H1 (cell line): Measurements from ENCODE around the gene TMEM253. TPM values are rescaled to one million over a fixed set of nuclear protein-coding genes. Genes with fewer than 3 reads are reported as not detected.

Experiments used
- CTCF ChIA-PET: fragments of 300-600 bp; sonication (Branson Sonifier 250); formaldehyde crosslinking; loops from one replicate; lab custom pipeline; 2021; ENCODE audit not compliant: partially characterized antibody; lab: Charles Lee
- POLR2A ChIA-PET: fragments of 300-600 bp; sonication (Branson Sonifier 250); formaldehyde crosslinking; loops from one replicate; lab custom pipeline; 2021; ENCODE audit warnings: inconsistent platforms; ENCODE audit not compliant: partially characterized antibody; lab: Charles Lee
- DNase-seq, 2 experiments: peaks; one replicate each; pipeline versions ENCODE4 v3.0.0 to v3.0.0-alpha.2; 2010 to 2022; ENCODE audit warnings: low spot score in 2 of 2, low read depth in 1 of 2, mixed read lengths in 1 of 2
- FAIRE-seq: peaks from 2 replicates; lab custom pipeline; 2011; peaks lifted over from hg19 to GRCh38; lab: Jason Lieb, UNC
- H2AFZ ChIP-seq: 2 replicates; pipeline ENCODE4 v1.8.1; 2012; ENCODE audit warnings: low read length, inconsistent platforms
- H2AK5ac ChIP-seq: 2 replicates; pipeline ENCODE4 v1.6.1; 2013; ENCODE audit warnings: low read depth, low read length
- H2BK120ac ChIP-seq: replicated peaks from 2 replicates; pipeline ENCODE3; 2013; ENCODE audit warnings: low read depth, low read length, inconsistent platforms
- H2BK12ac ChIP-seq: 2 replicates; pipeline ENCODE4 v1.6.1; 2013; ENCODE audit warnings: low read depth, low read length
- H2BK15ac ChIP-seq: 2 replicates; pipeline ENCODE4 v1.6.1; 2013; ENCODE audit warnings: low read length
- H2BK20ac ChIP-seq: 2 replicates; pipeline ENCODE4 v1.6.1; 2013; ENCODE audit warnings: low read length
- H2BK5ac ChIP-seq: 2 replicates; pipeline ENCODE4 v1.6.1; 2013; ENCODE audit warnings: low read depth, low read length
- H3K14ac ChIP-seq: 2 replicates; pipeline ENCODE4 v1.6.1; 2013; ENCODE audit warnings: inconsistent platforms; ENCODE audit not compliant: insufficient read length
- H3K18ac ChIP-seq: 2 replicates; pipeline ENCODE4 v1.6.1; 2013; ENCODE audit warnings: low read length; ENCODE audit errors: extremely low read depth
- H3K23ac ChIP-seq: 2 replicates; pipeline ENCODE4 v1.6.1; 2013; ENCODE audit warnings: inconsistent platforms; ENCODE audit not compliant: insufficient read length
- H3K23me2 ChIP-seq: 2 replicates; pipeline ENCODE4 v1.6.1; 2013; ENCODE audit warnings: low read depth, low read length
- H3K27ac ChIP-seq: 2 replicates; pipeline ENCODE4 v1.6.1; 2011; ENCODE audit warnings: low read depth, low read length, inconsistent platforms
- H3K27me3 ChIP-seq, 4 experiments: replicated peaks in 1 of 4; 1 replicate in 1 of 4; 2 replicates in 3 of 4; pipeline versions ENCODE4 v1.6.1 to v1.8.1; 2011 to 2013; ENCODE audit warnings: low read length in 3 of 4, mild to moderate bottlenecking in 3 of 4, inconsistent platforms in 2 of 4, mixed read lengths in 2 of 4, moderate library complexity in 1 of 4; ENCODE audit not compliant: control insufficient read depth in 3 of 4, insufficient read depth in 3 of 4; ENCODE audit errors: extremely low read depth in 1 of 4
- H3K36me3 ChIP-seq, 4 experiments: 2 replicates each; pipeline versions ENCODE4 v1.6.1 to v1.8.1; 2011 to 2013; ENCODE audit warnings: mild to moderate bottlenecking in 4 of 4, low read length in 3 of 4, moderate library complexity in 2 of 4, control low read depth in 1 of 4, inconsistent platforms in 1 of 4; ENCODE audit not compliant: insufficient read depth in 4 of 4, control insufficient read depth in 2 of 4
- H3K4ac ChIP-seq: replicated peaks from 2 replicates; pipeline ENCODE3; 2013; ENCODE audit warnings: low read length, low read depth, mixed read lengths, inconsistent platforms; ENCODE audit not compliant: insufficient read length
- H3K4me1 ChIP-seq, 4 experiments: replicated peaks in 1 of 4; 1 replicate in 1 of 4; 2 replicates in 3 of 4; pipeline versions ENCODE4 v1.6.1 to v1.8.1; 2011 to 2013; ENCODE audit warnings: low read length in 3 of 4, inconsistent platforms in 2 of 4, mixed read lengths in 1 of 4; ENCODE audit not compliant: insufficient read depth in 4 of 4, control insufficient read depth in 3 of 4
- H3K4me2 ChIP-seq, 2 experiments: 2 replicates each; pipeline versions ENCODE4 v1.6.1 to v1.8.1; 2011 to 2013; ENCODE audit warnings: low read depth in 2 of 2, low read length in 2 of 2, control low read depth in 1 of 2, inconsistent platforms in 1 of 2, mild to moderate bottlenecking in 1 of 2; ENCODE audit not compliant: insufficient read depth in 1 of 2
- H3K4me3 ChIP-seq, 4 experiments: fragments of 200-600, 300-600 bp in 1 of 4; sonication (generic), shearing (Covaris generic), sonication (Bioruptor Twin) in 1 of 4; 2 replicates each; pipeline versions ENCODE4 v1.5.1 to v1.8.1; 2011 to 2016; ENCODE audit warnings: low read length in 4 of 4, low read depth in 3 of 4, control low read depth in 2 of 4, inconsistent platforms in 2 of 4, mild to moderate bottlenecking in 2 of 4, mixed read lengths in 1 of 4, moderate library complexity in 1 of 4; ENCODE audit not compliant: insufficient read depth in 2 of 4; ENCODE audit errors: extremely low read depth in 1 of 4
- H3K56ac ChIP-seq: replicated peaks from 2 replicates; pipeline ENCODE3; 2013; ENCODE audit warnings: low read depth, mild to moderate bottlenecking, mixed read lengths, low read length, inconsistent platforms; ENCODE audit not compliant: insufficient read length
- H3K79me1 ChIP-seq: 2 replicates; pipeline ENCODE4 v1.6.1; 2013; ENCODE audit warnings: low read depth, low read length, control low read depth
- H3K79me2 ChIP-seq, 2 experiments: 2 replicates each; pipeline versions ENCODE4 v1.6.1 to v1.8.1; 2012 to 2013; ENCODE audit warnings: low read length in 2 of 2, mild to moderate bottlenecking in 2 of 2, inconsistent platforms in 1 of 2; ENCODE audit not compliant: insufficient read depth in 2 of 2, control insufficient read depth in 1 of 2
- H3K9ac ChIP-seq, 4 experiments: replicated peaks in 1 of 4; 1 replicate in 1 of 4; 2 replicates in 3 of 4; pipeline versions ENCODE4 v1.6.1 to v1.8.1; 2011 to 2013; ENCODE audit warnings: low read depth in 3 of 4, low read length in 3 of 4, control low read depth in 2 of 4, mild to moderate bottlenecking in 2 of 4, moderate library complexity in 2 of 4, inconsistent platforms in 1 of 4; ENCODE audit errors: extremely low read depth in 1 of 4
- H3K9me3 ChIP-seq, 2 experiments: 2 replicates each; pipeline versions ENCODE4 v1.6.1 to v1.8.1; 2012 to 2013; ENCODE audit warnings: mild to moderate bottlenecking in 2 of 2, moderate library complexity in 2 of 2, control low read depth in 1 of 2, inconsistent platforms in 1 of 2, low read depth in 1 of 2, low read length in 1 of 2, mixed read lengths in 1 of 2; ENCODE audit not compliant: insufficient read depth in 2 of 2
- H4K20me1 ChIP-seq, 2 experiments: replicated peaks in 1 of 2; 2 replicates each; pipeline versions ENCODE3 to v1.8.1; 2011 to 2013; ENCODE audit warnings: inconsistent platforms in 2 of 2, low read length in 2 of 2, mild to moderate bottlenecking in 1 of 2; ENCODE audit not compliant: insufficient read depth in 2 of 2, control insufficient read depth in 1 of 2
- H4K5ac ChIP-seq: 2 replicates; pipeline ENCODE4 v1.6.1; 2013; ENCODE audit warnings: low read length, low read depth, mixed read lengths, inconsistent platforms; ENCODE audit not compliant: insufficient read length
- H4K8ac ChIP-seq: 2 replicates; pipeline ENCODE4 v1.8.0; 2013; ENCODE audit warnings: mild to moderate bottlenecking, moderate library complexity, low read length, inconsistent platforms; ENCODE audit not compliant: insufficient read depth; ENCODE audit errors: extremely low read depth
- H4K91ac ChIP-seq: replicated peaks from 2 replicates; pipeline ENCODE3; 2013; ENCODE audit warnings: low read length, mixed read lengths, inconsistent platforms; ENCODE audit not compliant: insufficient read length
- ASH2L ChIP-seq: fragments of 200-600, 300-600 bp; sonication (generic); IDR thresholded peaks from one replicate; pipeline ENCODE4 v1.7.1; 2017; ENCODE audit warnings: low read length
- BCL11A ChIP-seq, 2 experiments: IDR thresholded peaks; one replicate each; pipeline ENCODE4 v1.6.1; 2011; ENCODE audit warnings: low read depth in 2 of 2, low read length in 2 of 2, mild to moderate bottlenecking in 2 of 2
- CBX8 ChIP-seq: fragments of 300-800, 300-1000 bp; sonication (generic); IDR thresholded peaks from 2 replicates; pipeline ENCODE4 v1.7.1; 2016; ENCODE audit warnings: low read depth, low read length, borderline replicate concordance
- CTBP2 ChIP-seq: IDR thresholded peaks from 2 replicates; pipeline ENCODE4 v1.7.0; 2011; ENCODE audit warnings: borderline replicate concordance, mild to moderate bottlenecking, moderate library complexity, mixed read lengths, low read length; ENCODE audit not compliant: insufficient read depth, insufficient read length
- EGR1 ChIP-seq: IDR thresholded peaks from 2 replicates; pipeline ENCODE4 v1.6.1; 2011; ENCODE audit warnings: low read depth, low read length, borderline replicate concordance
- HDAC2 ChIP-seq, 2 experiments: fragments of 300-600 bp in 1 of 2; sonication (generic) in 1 of 2; IDR thresholded peaks; 2 replicates each; pipeline ENCODE4 v1.6.1; 2011 to 2012; ENCODE audit warnings: low read depth in 2 of 2, low read length in 2 of 2, mild to moderate bottlenecking in 2 of 2, moderate library complexity in 2 of 2, borderline replicate concordance in 1 of 2, inconsistent platforms in 1 of 2
- PHF8 ChIP-seq: fragments of 200-600 bp; sonication (generic); conservative IDR thresholded peaks from 2 replicates; pipeline ENCODE4 v1.7.1; 2012; ENCODE audit warnings: low read depth, mild to moderate bottlenecking, inconsistent platforms, low read length, moderate library complexity
- POLR2AphosphoS5 ChIP-seq: IDR thresholded peaks from 2 replicates; pipeline ENCODE4 v1.6.1; 2011; ENCODE audit warnings: low read depth, low read length
- SAP30 ChIP-seq: fragments of 300-600 bp; sonication (generic); IDR thresholded peaks from 2 replicates; pipeline ENCODE4 v1.7.1; 2012; ENCODE audit warnings: low read length, moderate library complexity, mild to moderate bottlenecking, inconsistent platforms; ENCODE audit not compliant: insufficient read depth, insufficient replicate concordance
- SP4 ChIP-seq: IDR thresholded peaks from 2 replicates; pipeline ENCODE4 v1.6.1; 2012; ENCODE audit warnings: low read length, inconsistent platforms
- TEAD4 ChIP-seq: IDR thresholded peaks from 2 replicates; pipeline ENCODE4 v1.6.1; 2012; ENCODE audit warnings: low read depth, low read length, inconsistent platforms, mixed read lengths
- whole genome bisulfite sequencing, 2 experiments: shearing (Covaris generic) in 1 of 2; methylation state at CpG; one replicate each; pipeline versions ENCODE4 v1.1.6 to v1.1.7; 2013 to 2015; ENCODE audit warnings: low lambda C conversion rate in 2 of 2, mixed read lengths in 2 of 2, inconsistent platforms in 1 of 2, low coverage in 1 of 2, missing lambda C conversion rate in 1 of 2; ENCODE audit not compliant: insufficient replicate concordance in 2 of 2, insufficient coverage in 1 of 2, insufficient read length in 1 of 2; ENCODE audit errors: extremely low coverage in 1 of 2, missing lambda C conversion rate in 1 of 2; 5-methylcytosine and 5-hydroxymethylcytosine counted together
- polyA plus RNA-seq, 7 experiments: library from polyadenylated mRNA; depleted of rRNA in 3 of 7; stranded (reverse) in 5 of 7; unstranded in 2 of 7; fragments of >200 nt in 5 of 7; fragments of 200-250 nt in 2 of 7; gene quantifications; 1 replicate in 5 of 7; 2 replicates in 1 of 7; 4 replicates in 1 of 7; pipeline versions ENCODE4 v1.2.1 to v1.2.3, GENCODE V29; 2011 to 2013; ENCODE audit warnings: missing spikeins in 2 of 7, mixed read lengths in 2 of 7
- total RNA-seq: library from RNA; stranded (reverse); fragmentation: NEBNext Ultra II Directional; extraction: Animal tissue kit (Norgen Biotek cat#: 25700); gene quantifications from 2 replicates; pipeline ENCODE4 v1.2.1, GENCODE V29; 2021

The TMEM253 gene
- total and polyA plus RNA-seq, 2 of the 8 experiments (the other 6 are each of a cell fraction or from before 2014, with no cell fraction given) = 1.9 to 2.2 TPM

DNA sequence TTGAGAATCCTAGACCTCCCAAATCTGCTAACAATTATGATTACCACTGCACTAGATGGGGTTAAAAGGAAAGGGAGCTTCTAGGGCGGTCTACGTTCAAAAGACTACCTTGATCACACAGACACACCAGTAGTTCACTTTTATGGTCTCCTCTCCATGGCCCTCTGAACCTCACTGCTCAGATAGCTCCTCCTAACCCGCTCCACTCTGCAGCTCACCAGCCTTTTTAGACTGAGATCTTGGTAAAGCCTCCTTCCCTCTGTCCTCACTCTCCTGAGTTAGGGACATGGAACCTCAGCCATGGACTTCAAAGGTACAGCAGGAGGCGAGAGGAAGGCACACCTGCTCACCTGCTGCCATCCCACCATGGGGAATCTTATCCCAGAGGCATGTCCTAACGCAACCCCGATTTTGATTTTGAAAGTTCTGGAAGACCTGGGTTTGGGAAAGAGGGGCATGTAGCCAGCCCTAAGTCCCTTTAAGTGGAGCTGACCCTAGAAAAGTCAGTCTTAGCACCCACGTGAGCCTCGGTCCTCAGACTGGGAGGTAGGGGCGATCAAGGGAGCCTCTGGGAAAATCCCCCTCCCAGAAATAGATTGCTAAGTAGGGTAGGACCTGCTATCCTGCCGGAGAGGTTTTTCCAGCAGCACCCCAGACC lies 3.8 kb upstream of the TMEM253 start:
- H3K27ac ChIP-seq = peak overlapping the region; percentile 74
- H2BK120ac ChIP-seq = no peak overlapping the region
- H3K4ac ChIP-seq = no peak overlapping the region
- H4K20me1 ChIP-seq = peaks cover 2 to 3% of the 10 kb centered on the region in 2 experiments
- peak overlapping the region; percentile 94 for H3K18ac ChIP-seq
- DNase-seq (no peak), FAIRE-seq (no peak)
- H2BK15ac ChIP-seq = peak overlapping the region; percentile 5; the same call in 1 of the 2 replicates
- POLR2A ChIA-PET = interaction anchor here (0.6 to 7.8 kb wide), 9 partner anchors 6 to 754 kb away, joined by 3 to 148 read pairs (median 5); partner anchors contain the start of genes ARHGEF40, PARP2, PNP and TMEM253
- peak overlapping the region; percentile 61 to 85 (median 74) for H3K4me3 ChIP-seq
- H2BK12ac ChIP-seq = peak overlapping the region; percentile 41
- H3K9me3 ChIP-seq = no peaks in the 10 kb centered on the region
- peaks cover 4% of the 10 kb centered on the region for H3K79me1 ChIP-seq
- peak overlapping the region; percentile 50 for H3K56ac ChIP-seq
- H3K79me2 ChIP-seq = peaks cover 4 to 62% of the 10 kb centered on the region in 2 experiments
- H2BK20ac ChIP-seq = 0 out of 2 replicates have a peak overlapping the region, but pooled peaks have one; percentile 13
- H3K4me2 ChIP-seq = peak overlapping the region; percentile 90 to 91
- no peaks in the 10 kb centered on the region for H3K27me3 ChIP-seq
- H3K36me3 ChIP-seq = peaks cover 4 to 9% (median 7%) of the 10 kb centered on the region in 4 experiments; a peak in 6 of 8 replicates
- CTCF ChIA-PET = interaction anchor here (1.0 to 7.8 kb wide), 7 partner anchors 9 to 116 kb away, joined by 3 to 239 read pairs (median 14); partner anchors contain the start of genes ARHGEF40 and TMEM253
- no peak overlapping the region for H2AFZ ChIP-seq
- H2AK5ac ChIP-seq = 0 out of 2 replicates have a peak overlapping the region, but pooled peaks have one; percentile 3
- peak overlapping the region in 3 of 4 experiments; percentile 56 to 76 (median 64); a peak in 5 of 7 replicates for H3K9ac ChIP-seq
- no peak overlapping the region for H3K14ac ChIP-seq
- 28% methylated on average over 10 of the region's 10 CpGs; no CpG with 5 or more reads in 1 of the 2 experiments for WGBS, 2 experiments
- peaks cover 12% of the 10 kb centered on the region for H3K23me2 ChIP-seq
- H2BK5ac ChIP-seq = peak overlapping the region; percentile 72; the same call in 1 of the 2 replicates
- H3K23ac ChIP-seq = no peak overlapping the region
- H3K4me1 ChIP-seq = peaks cover 16 to 40% (median 25%) of the 10 kb centered on the region in 4 experiments
- H4K5ac ChIP-seq = peak overlapping the region; percentile 69
- H4K8ac ChIP-seq = no peak overlapping the region
- peak overlapping the region; percentile 81 for H4K91ac ChIP-seq
- TF ChIP-seq SAP30 (no peak), PHF8 (no peak), HDAC2 (IDR thresholded peaks at IDR 0.05; ENCODE audit: borderline replicate concordance in 1 of 2, low read depth in 2 of 2, low read length in 2 of 2) (no peak), TEAD4 (no peak), CTBP2 (no peak), CBX8 (no peak), ASH2L (peak; percentile 32), BCL11A (IDR thresholded peaks at IDR 0.05; ENCODE audit: low read depth in 2 of 2, low read length in 2 of 2) (no peak), POLR2AphosphoS5 (0 out of 2 replicates have a peak, but pooled peaks have one; percentile 11), EGR1 (no peak), SP4 (no peak)
